ENCODE data around the gene ALPL.

DNA sequence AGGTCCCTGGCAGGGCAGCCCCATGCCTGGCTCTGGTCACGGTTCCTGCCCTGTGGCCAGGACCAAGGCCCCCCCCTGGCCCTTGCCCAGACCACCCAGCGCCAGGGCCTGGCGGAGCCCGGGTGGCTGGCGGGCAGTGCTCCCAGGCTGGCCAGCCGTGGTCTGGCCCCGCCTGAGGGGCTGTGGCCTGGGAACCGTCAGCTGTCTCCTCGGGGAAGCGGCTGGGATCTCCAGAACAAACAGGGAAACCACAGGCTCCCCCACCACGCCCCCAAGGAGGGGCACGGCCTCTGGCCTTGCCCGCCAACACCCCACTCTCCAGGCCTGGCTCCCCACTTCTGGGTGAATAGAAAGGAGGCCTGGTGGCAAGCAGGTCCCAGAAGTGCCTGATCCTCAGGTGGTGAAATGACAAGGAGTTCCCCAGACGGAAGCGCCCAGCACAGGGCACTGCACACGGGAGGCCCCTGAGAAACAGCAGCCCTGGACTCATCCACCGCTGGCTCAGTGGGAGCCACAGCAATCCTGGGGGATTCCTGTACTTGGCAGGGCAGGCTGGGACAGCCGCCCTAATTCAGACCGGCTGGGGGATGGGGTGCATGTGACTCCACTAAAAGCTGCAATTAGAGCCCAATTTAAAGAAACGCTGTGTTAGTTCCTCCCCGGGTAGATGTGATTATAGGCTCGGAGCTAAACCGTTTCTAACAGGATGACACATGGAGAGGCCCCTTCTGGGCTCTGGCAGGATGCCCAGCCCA is 81.1 kb downstream of the ALPL start:
- no peak for TF ChIP-seq POLR2AphosphoS5 (IDR thresholded peaks at IDR 0.05)
- TF ChIP-seq, protein P1, sequence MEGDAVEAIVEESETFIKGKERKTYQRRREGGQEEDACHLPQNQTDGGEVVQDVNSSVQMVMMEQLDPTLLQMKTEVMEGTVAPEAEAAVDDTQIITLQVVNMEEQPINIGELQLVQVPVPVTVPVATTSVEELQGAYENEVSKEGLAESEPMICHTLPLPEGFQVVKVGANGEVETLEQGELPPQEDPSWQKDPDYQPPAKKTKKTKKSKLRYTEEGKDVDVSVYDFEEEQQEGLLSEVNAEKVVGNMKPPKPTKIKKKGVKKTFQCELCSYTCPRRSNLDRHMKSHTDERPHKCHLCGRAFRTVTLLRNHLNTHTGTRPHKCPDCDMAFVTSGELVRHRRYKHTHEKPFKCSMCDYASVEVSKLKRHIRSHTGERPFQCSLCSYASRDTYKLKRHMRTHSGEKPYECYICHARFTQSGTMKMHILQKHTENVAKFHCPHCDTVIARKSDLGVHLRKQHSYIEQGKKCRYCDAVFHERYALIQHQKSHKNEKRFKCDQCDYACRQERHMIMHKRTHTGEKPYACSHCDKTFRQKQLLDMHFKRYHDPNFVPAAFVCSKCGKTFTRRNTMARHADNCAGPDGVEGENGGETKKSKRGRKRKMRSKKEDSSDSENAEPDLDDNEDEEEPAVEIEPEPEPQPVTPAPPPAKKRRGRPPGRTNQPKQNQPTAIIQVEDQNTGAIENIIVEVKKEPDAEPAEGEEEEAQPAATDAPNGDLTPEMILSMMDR (IDR thresholded peaks at IDR 0.05), result no peak

All from prostate gland (tissue), 2 donors.